Placental pericyte (primary cell): Measurements from ENCODE around the gene GOLT1B. TPM values are rescaled to one million over a fixed set of nuclear protein-coding genes. Genes with fewer than 3 reads are reported as not detected.

Source experiments
- total RNA-seq: library from RNA; depleted of rRNA; stranded (reverse); fragments of >200 nt; gene quantifications from 2 replicates; pipeline ENCODE4 v1.2.3, GENCODE V29; 2012

GOLT1B gene, protein sequence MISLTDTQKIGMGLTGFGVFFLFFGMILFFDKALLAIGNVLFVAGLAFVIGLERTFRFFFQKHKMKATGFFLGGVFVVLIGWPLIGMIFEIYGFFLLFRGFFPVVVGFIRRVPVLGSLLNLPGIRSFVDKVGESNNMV
- total RNA-seq: 66.5 and 106 TPM in 2 replicates

DNA sequence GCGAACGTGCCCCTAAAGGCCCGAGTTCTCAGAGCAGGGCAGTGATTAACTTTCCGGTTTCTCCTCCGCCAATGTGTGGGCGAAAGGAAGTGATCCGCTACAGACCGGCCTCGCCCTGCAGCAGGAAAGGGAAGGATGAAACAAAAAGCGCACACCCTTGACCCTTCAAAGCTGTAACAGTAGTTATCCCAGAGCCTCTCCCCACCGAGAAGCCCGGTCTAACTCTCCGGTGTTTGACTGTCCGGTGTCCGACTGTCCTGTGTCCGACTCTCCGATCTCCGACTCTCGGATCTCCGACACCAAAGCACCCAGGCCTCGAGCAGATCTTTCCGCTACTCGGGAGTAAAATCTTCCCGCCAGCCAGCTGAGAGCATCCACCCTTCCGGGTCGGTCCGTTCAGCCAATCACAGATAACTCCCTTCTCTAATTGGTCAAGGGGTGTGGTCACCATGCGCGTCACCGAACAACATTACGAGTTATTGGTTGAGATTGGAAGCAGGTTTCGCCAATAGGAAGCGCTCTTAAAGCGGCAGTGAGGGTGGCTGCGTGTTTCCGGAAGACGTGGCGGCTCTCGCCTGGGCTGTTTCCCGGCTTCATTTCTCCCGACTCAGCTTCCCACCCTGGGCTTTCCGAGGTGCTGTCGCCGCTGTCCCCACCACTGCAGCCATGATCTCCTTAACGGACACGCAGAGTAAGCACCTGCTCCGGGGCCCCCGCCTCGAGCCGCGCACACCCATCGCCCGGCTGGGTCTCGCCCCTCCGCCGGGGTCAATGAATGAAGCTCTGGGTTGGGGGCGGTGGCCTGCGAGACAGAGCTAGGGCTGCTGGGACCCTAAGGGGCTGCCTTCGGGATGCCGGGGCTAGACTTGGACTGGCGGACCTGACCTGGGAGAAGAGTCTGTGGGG lies at the start of gene GOLT1B, which contains the start of gene RECQL:
TSS of gene GOLT1B (plus strand) at position 532 of the 906 bp plus-strand sequence. CDS start at position 667, 135 bp downstream.
TSS of gene RECQL (minus strand) at position 378 of the 906 bp plus-strand sequence. CDS start 2,065 bp downstream, outside the sequence.

DNA sequence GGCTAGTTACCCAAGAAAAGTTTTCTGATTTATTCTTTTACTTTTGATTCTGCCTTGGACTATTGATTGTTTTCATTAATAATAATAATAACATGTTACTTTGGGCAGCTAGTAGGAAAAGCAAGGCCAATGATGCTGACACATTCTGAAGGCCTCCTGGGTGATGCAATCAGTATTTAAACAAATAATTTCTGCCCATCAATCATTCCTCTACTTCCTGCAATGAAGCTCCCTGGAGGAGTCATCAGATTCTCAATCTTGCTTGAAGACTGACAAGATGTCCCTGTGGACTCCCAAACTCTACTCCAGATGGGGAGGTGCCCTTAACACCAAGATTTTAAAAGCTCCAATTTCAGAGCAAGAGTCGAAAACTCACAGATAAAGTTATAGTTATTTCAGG lies 24.5 kb downstream of the GOLT1B start, which contains the start of gene SPX:
TSS of gene SPX (plus strand) at position 244 of the 400 bp plus-strand sequence. CDS start 177 bp downstream, outside the sequence.

Other genes with a start within 250 kb of the GOLT1B start
- 0.22 and 0.29 TPM in 2 replicates for gene SLCO1A2, start 166.9 kb upstream of the GOLT1B start, total RNA-seq
- gene IAPP, start 128.9 kb upstream of the GOLT1B start, total RNA-seq: not detected in 2 replicates
- gene PYROXD1, start 64.1 kb upstream of the GOLT1B start, total RNA-seq: 17.3 and 20.6 TPM in 2 replicates
- 42.5 and 122 TPM in 2 replicates for gene RECQL, start 154 bp upstream of the GOLT1B start, total RNA-seq
- gene SPX, start 24.5 kb downstream of the GOLT1B start, total RNA-seq: 0.29 and 0.44 TPM in 2 replicates
- gene GYS2, start 103.1 kb downstream of the GOLT1B start, total RNA-seq: not detected in 2 replicates
- 375 and 574 TPM in 2 replicates for gene LDHB, start 156.1 kb downstream of the GOLT1B start, total RNA-seq